ENCODE results near the gene ZIC1.

The ZIC1 gene

DNA sequence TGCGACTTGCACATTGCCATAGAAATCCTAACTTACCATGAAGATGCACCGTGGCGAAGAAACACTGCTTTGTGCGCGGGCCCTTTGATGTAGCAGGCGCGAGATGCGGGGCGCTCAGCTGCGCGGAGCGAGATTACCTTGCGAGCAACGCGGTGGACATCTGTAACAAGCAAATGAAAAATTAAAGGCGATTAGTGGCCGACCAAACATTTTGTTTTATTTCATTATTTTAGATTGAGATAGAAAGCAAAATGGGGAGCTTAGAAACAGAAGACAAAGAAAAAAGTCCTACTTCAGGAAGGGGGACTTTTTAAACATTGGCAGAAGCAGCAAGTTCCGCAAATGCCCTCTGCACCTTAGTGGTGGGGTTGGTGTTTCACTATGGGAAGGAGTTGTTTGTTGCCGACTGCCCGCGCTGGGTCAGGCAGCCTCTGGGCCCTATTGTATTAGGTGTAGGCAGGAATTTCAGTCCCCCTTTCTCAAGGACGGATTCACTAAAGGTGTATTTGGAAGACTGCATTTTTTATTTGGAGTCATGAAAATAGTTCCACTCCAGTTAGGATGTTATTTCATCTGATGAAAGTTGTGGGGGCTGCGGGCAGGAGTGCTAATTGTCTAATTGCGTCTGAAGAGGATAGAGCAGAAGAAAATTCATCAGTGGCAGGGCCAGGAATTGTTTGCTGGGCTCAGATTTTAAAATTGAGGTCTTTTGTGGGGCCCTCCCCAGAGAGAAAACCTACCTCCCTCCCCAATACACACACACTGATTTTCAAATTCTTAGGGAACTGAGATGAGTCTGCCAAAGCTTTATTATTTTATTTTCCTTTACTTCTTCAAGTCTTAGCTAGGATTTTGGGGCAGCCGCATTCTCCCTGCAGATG, 20.2 kb upstream of the ZIC1 start:
- no peak for DNase-seq (ENCODE audit: low read depth)
- H3K4me3 ChIP-seq (ENCODE audit: low read depth, low read length), result no peak overlapping the region
- TF ChIP-seq, protein P1, sequence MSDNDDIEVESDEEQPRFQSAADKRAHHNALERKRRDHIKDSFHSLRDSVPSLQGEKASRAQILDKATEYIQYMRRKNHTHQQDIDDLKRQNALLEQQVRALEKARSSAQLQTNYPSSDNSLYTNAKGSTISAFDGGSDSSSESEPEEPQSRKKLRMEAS (IDR thresholded peaks at IDR 0.05; ENCODE audit: low read depth, low read length), result no peak
- TF ChIP-seq, protein P2, sequence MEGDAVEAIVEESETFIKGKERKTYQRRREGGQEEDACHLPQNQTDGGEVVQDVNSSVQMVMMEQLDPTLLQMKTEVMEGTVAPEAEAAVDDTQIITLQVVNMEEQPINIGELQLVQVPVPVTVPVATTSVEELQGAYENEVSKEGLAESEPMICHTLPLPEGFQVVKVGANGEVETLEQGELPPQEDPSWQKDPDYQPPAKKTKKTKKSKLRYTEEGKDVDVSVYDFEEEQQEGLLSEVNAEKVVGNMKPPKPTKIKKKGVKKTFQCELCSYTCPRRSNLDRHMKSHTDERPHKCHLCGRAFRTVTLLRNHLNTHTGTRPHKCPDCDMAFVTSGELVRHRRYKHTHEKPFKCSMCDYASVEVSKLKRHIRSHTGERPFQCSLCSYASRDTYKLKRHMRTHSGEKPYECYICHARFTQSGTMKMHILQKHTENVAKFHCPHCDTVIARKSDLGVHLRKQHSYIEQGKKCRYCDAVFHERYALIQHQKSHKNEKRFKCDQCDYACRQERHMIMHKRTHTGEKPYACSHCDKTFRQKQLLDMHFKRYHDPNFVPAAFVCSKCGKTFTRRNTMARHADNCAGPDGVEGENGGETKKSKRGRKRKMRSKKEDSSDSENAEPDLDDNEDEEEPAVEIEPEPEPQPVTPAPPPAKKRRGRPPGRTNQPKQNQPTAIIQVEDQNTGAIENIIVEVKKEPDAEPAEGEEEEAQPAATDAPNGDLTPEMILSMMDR (IDR thresholded peaks at IDR 0.05; ENCODE audit: low read depth, low read length), result no peak
- TF ChIP-seq MYC (IDR thresholded peaks at IDR 0.05; ENCODE audit: low read depth, low read length) (no peak), POLR2A (IDR thresholded peaks at IDR 0.05; ENCODE audit: extremely low read depth, insufficient read length) (no peak)

DNA sequence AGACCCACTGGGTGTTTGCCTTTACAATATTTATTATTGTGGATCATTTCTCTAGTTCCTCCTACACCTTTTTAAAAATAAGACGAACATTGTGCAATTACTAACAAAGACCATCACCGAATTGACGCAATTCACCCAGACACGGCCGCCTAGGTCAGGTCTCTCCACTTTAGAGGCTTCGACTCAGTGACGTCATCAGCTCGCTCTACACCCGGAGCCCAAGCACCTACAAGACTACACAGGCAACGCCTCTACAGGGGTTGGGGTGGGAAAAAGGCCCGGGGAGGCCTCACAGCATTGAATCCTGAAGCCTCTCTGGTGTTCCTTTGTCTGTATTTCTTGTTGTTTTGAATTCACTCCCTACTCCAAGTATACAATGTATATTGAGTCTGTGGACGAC, 19.4 kb upstream of the ZIC1 start:
- TF ChIP-seq MYC (IDR thresholded peaks at IDR 0.05; ENCODE audit: low read depth, low read length), result no peak
- TF ChIP-seq, protein P2 (IDR thresholded peaks at IDR 0.05; ENCODE audit: low read depth, low read length), result no peak
- TF ChIP-seq POLR2A (IDR thresholded peaks at IDR 0.05; ENCODE audit: extremely low read depth, insufficient read length), result no peak
- TF ChIP-seq, protein P1 (IDR thresholded peaks at IDR 0.05; ENCODE audit: low read depth, low read length), result no peak
- no peak for DNase-seq (ENCODE audit: low read depth)
- H3K4me3 ChIP-seq (ENCODE audit: low read depth, low read length), result no peak overlapping the region

DNA sequence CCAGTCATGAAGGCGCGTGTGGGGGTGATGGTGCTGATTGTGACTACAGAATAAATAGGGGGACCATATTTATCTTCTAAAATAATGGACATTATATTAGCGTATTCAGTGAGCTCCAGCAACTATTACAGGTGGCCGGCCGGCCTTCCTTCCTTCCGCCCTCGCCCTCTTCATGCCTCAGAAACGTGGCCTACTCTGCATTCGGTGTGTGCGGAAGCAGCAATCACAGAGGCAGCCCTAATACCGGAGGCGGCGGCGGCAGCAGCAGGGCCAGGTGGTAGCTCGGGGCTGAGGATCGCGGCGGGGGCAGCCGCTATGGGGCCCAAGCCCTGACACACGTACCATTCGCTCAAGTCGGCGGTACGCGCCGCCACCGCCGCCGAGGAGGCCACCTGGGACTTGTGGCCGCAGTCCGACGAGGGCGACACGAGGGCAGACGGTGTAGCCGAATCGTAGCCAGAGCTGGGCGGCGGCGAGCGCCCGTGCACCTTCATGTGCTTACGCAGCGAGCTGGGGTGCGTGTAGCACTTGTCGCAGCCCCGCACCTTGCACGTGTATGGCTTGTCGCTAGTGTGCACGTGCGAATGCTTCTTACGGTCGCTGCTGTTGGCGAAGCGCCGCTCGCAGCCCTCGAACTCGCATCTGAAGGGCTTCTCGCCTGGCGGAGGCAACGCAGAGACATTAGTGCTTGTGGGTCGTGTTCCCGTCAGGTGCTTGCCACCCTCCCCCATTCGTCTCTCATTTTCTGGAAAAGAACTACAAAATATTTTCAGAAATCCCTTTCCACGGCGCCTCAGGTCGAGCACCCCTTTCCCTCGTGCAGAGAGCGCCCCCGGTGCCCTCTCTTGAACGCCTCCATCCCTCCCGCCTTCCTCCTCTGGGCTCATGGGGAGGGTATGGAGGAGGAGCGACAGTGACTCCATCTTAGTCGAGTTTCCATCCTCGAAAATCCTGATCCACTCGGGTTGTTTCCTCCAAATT, 18.3 kb upstream of the ZIC1 start:
- no peak for DNase-seq (ENCODE audit: low read depth)
- H3K4me3 ChIP-seq (ENCODE audit: low read depth, low read length), result no peak overlapping the region
- TF ChIP-seq MYC (IDR thresholded peaks at IDR 0.05; ENCODE audit: low read depth, low read length) (no peak), POLR2A (IDR thresholded peaks at IDR 0.05; ENCODE audit: extremely low read depth, insufficient read length) (no peak)
- TF ChIP-seq, protein P2 (IDR thresholded peaks at IDR 0.05; ENCODE audit: low read depth, low read length), result no peak
- TF ChIP-seq, protein P1 (IDR thresholded peaks at IDR 0.05; ENCODE audit: low read depth, low read length), result no peak

DNA sequence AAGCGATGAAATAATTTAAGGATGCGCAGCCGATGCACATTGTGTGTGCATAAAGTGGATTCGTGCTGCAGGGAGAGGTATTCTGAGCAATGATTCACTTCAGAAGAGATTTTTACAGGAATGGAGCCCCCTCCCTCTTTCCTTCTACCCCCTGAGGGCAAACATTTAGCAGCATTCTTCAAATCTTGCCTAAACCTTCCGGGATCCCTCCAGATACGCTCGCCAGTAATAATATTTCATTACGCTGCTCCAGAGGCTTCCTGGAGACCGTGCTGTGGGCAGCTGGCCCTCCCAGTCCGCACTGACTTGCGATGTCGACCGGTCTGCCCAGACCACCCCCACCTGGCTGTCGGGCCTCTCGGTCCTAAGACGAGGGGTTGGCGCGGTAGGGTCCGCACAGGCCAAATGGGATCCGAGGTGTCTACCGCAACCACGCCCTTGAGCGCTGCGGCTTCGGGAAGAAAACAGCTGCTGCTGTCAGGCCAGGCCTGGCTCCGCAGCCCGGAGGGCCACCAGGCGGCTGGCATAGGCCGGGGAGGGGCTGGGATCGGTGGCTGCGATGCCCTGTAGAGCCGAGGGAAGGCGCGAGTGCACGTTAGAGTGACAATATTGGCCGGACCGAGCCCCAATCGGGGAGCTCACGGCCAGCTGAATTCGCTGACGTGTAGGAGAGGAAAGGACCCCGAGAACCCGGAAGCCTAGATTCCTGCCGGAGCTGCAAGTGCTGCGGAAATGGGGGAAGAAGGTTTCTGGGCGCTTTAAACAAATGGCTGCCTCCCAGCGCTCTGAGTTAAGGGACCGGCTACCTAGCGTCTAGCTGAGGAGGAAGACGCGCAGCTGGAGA, 17.2 kb upstream of the ZIC1 start:
- DNase-seq (ENCODE audit: low read depth), result no peak
- no peak overlapping the region for H3K4me3 ChIP-seq (ENCODE audit: low read depth, low read length)
- TF ChIP-seq, protein P2 (IDR thresholded peaks at IDR 0.05; ENCODE audit: low read depth, low read length), result no peak
- TF ChIP-seq, protein P1 (IDR thresholded peaks at IDR 0.05; ENCODE audit: low read depth, low read length), result no peak
- TF ChIP-seq MYC (IDR thresholded peaks at IDR 0.05; ENCODE audit: low read depth, low read length) (no peak), POLR2A (IDR thresholded peaks at IDR 0.05; ENCODE audit: extremely low read depth, insufficient read length) (no peak)

DNA sequence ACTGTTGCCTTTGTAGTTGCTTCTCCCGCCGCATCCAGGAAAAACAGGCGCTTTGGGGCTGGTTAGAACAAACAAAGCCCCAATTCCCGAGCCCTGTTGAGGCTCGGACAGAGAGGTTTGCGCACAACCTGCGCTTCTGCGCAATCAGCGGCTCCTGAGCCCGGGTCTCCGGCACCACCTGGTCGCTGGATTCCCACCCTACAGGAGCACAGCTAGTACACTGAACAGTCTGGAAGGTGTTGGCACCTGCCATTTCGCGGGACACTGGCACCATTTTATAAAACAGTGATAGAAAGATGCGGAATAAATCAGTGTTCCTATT, 16.6 kb upstream of the ZIC1 start:
- H3K4me3 ChIP-seq (ENCODE audit: low read depth, low read length), result no peak overlapping the region
- TF ChIP-seq, protein P2 (IDR thresholded peaks at IDR 0.05; ENCODE audit: low read depth, low read length), result no peak
- TF ChIP-seq MYC (IDR thresholded peaks at IDR 0.05; ENCODE audit: low read depth, low read length) (no peak), POLR2A (IDR thresholded peaks at IDR 0.05; ENCODE audit: extremely low read depth, insufficient read length) (no peak)
- TF ChIP-seq, protein P1 (IDR thresholded peaks at IDR 0.05; ENCODE audit: low read depth, low read length), result no peak
- DNase-seq (ENCODE audit: low read depth), result no peak
